ENCODE measurements around the gene CRABP2. TPM values are rescaled to one million over a fixed set of nuclear protein-coding genes. Genes with fewer than 3 reads are reported as not detected.

CRABP2 gene
- total RNA-seq, 1 donor from 2014 or later: 2.4 TPM

DNA sequence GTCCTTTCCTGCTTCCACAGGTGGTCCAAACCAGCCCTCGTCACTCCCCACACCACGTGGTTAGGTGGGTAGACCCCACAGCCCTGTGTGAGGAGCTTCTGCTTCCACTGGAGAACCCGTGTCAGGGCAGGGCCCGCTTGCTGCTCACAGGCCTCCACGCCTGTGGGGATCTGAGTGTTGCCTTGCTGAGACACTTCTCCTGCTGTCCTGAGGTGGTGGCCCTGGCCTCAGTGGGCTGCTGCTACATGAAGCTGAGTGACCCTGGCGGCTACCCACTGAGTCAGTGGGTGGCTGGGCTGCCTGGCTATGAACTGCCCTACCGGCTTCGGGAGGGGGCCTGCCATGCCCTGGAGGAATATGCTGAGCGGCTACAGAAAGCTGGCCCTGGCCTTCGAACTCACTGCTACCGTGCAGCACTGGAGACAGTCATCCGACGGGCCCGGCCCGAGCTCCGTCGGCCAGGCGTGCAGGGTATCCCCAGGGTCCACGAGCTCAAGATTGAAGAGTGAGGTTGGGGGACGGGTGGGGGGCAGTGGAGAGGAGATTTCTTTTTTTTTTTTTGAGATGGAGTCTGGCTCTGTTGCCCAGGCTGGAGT is 28.7 kb upstream of the CRABP2 start:
- DNase-seq: no peak
- no peaks in the 10 kb centered on the region for H3K36me3 Mint-ChIP-seq (ENCODE audit: unreplicated experiment)
- peaks cover 6% of the 10 kb centered on the region for H3K4me1 Mint-ChIP-seq (ENCODE audit: low read depth, unreplicated experiment)
- H3K9me3 Mint-ChIP-seq (ENCODE audit: unreplicated experiment): peaks cover 5% of the 10 kb centered on the region
- TF ChIP-seq, protein P1, sequence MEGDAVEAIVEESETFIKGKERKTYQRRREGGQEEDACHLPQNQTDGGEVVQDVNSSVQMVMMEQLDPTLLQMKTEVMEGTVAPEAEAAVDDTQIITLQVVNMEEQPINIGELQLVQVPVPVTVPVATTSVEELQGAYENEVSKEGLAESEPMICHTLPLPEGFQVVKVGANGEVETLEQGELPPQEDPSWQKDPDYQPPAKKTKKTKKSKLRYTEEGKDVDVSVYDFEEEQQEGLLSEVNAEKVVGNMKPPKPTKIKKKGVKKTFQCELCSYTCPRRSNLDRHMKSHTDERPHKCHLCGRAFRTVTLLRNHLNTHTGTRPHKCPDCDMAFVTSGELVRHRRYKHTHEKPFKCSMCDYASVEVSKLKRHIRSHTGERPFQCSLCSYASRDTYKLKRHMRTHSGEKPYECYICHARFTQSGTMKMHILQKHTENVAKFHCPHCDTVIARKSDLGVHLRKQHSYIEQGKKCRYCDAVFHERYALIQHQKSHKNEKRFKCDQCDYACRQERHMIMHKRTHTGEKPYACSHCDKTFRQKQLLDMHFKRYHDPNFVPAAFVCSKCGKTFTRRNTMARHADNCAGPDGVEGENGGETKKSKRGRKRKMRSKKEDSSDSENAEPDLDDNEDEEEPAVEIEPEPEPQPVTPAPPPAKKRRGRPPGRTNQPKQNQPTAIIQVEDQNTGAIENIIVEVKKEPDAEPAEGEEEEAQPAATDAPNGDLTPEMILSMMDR (IDR thresholded peaks at IDR 0.05; ENCODE audit: partially characterized antibody, unreplicated experiment): no peak
- H3K4me3 Mint-ChIP-seq (ENCODE audit: unreplicated experiment): no peak overlapping the region
- H3K27me3 Mint-ChIP-seq (ENCODE audit: unreplicated experiment): peaks cover under 1% of the 10 kb centered on the region
- H3K27ac Mint-ChIP-seq (ENCODE audit: unreplicated experiment): no peak overlapping the region

DNA sequence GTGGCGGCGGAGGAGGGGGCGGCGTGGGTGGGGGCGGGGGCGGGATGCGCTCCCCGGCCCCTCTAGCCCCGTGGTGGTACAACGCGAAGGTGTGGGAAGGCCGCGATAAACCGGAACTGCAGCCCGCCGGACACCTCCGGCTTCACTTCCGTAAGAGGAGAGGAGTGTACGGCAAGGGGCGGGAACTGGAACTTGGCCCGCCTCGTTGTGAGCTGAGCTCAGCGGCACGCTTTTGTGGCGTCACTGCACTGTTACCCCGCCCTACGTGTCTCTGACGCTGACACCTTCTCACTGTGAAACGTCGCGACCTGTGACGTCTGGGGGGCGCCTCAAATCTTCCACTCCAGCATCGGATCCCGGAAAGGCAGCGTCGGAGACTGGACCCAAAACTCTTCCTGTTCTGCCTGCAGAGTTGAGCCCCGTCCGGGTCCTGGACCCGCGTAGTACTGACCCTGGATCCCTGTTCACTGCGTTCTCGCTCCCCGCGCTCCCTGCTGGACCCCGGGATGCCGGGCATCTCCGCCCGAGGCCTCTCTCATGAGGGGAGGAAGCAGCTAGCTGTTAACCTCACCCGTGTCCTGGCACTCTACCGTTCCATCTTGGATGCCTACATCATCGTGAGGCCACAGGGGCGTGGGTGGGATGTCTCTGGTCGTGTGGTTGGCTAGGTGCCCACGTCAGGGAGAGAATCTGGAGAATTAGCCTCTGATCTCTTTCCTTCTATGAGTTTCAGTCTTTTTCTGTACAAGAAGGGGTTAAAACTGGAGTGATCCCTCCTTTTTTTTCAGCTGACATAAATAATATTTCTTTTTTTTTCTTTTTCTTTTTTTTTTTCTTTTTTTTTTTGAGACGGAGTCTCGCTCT is 23.4 kb upstream of the CRABP2 start, which contains the start of gene ISG20L2:
TSS of gene ISG20L2 (minus strand) at position 168 of the 864 bp plus-strand sequence. CDS start 1,114 bp downstream, outside the sequence.
- peaks cover 11% of the 10 kb centered on the region for H3K4me1 Mint-ChIP-seq (ENCODE audit: low read depth, unreplicated experiment)
- DNase-seq: peak; percentile 93
- TF ChIP-seq, protein P1 (IDR thresholded peaks at IDR 0.05; ENCODE audit: partially characterized antibody, unreplicated experiment): no peak
- no peak within 1 kb of the TSS for H3K4me3 Mint-ChIP-seq (ENCODE audit: unreplicated experiment)
- no peaks in the 10 kb centered on the region for H3K36me3 Mint-ChIP-seq (ENCODE audit: unreplicated experiment)
- peaks cover 12% of the 10 kb centered on the region for H3K27me3 Mint-ChIP-seq (ENCODE audit: unreplicated experiment)
- H3K27ac Mint-ChIP-seq (ENCODE audit: unreplicated experiment): peak within 1 kb of the TSS; percentile 94
- H3K9me3 Mint-ChIP-seq (ENCODE audit: unreplicated experiment): peaks cover 10% of the 10 kb centered on the region

DNA sequence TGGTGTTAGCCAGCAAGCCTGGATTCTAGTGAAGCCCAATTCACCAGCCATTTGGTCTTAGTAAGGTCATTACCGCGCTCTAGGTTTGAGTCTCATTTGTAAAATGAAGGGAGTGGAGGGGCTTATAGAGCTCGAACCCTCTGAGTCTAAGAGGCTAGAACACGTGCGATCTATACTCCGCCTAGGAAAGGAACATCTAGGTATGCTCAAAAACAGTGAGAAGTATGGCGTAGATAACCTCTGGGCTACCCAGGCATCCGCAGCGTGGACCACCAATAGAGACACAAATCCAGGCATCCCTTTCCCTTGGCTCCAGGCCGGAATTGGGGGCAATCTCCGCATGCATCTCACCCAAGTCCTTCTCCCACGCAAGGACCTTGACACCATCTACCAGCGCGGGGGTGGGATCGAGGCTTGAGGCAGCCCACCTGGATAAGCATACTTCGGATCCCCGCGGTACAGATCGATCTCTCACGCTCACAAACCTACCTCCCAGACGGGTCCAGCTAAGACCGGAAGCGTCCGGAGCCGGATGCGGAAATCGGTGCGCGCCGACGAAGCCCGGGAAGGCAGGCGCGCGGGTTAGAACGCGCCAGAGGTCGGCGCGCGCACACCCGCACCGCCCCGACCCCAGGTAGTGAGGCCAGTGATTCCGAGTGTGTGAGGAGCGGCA is 22.7 kb upstream of the CRABP2 start, which contains the start of gene METTL25B:
TSS of gene METTL25B (plus strand) at position 544 of the 673 bp plus-strand sequence. CDS start 636 bp downstream, outside the sequence.
- Mint-ChIP-seq H3K27me3 (ENCODE audit: unreplicated experiment) (peaks cover 12% of the 10 kb centered on the region), H3K4me1 (ENCODE audit: low read depth, unreplicated experiment) (peaks cover 11% of the 10 kb centered on the region), H3K9me3 (ENCODE audit: unreplicated experiment) (peaks cover 10% of the 10 kb centered on the region), H3K36me3 (ENCODE audit: unreplicated experiment) (no peaks in the 10 kb centered on the region), H3K27ac (ENCODE audit: unreplicated experiment) (peak within 1 kb of the TSS; percentile 94), H3K4me3 (ENCODE audit: unreplicated experiment) (no peak within 1 kb of the TSS)
- TF ChIP-seq, protein P1 (IDR thresholded peaks at IDR 0.05; ENCODE audit: partially characterized antibody, unreplicated experiment): no peak
- peak; percentile 84 for DNase-seq

DNA sequence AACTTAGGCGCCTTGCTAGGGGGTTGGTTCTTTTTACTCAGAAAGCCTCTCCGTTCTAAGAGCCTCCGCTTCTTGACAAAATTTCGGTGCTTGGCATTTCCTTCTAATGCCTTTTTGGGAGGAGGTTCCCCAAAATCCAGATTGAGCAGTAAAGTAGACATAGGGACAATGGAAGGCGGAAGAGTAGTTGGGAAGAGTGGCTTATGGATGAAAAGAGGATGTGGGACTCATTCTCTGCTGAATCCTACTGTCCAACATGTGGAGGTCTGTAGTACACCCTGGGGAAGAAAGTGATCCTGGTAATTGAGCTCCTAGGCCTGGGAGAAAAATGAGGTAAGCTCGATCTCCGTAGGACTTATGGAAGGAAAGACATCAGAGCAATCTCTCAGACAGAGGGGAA is 22.1 kb upstream of the CRABP2 start:
- DNase-seq: no peak
- TF ChIP-seq, protein P1 (IDR thresholded peaks at IDR 0.05; ENCODE audit: partially characterized antibody, unreplicated experiment): no peak
- Mint-ChIP-seq H3K9me3 (ENCODE audit: unreplicated experiment) (peaks cover 10% of the 10 kb centered on the region), H3K27ac (ENCODE audit: unreplicated experiment) (peak overlapping the region; percentile 94), H3K27me3 (ENCODE audit: unreplicated experiment) (peaks cover 12% of the 10 kb centered on the region), H3K4me1 (ENCODE audit: low read depth, unreplicated experiment) (peaks cover 11% of the 10 kb centered on the region), H3K36me3 (ENCODE audit: unreplicated experiment) (no peaks in the 10 kb centered on the region), H3K4me3 (ENCODE audit: unreplicated experiment) (no peak overlapping the region)

Measured in glutamatergic neuron (in vitro differentiated cells).